ENCODE data around the gene ROPN1L. TPM values are rescaled to one million over a fixed set of nuclear protein-coding genes. Genes with fewer than 3 reads are reported as not detected.

Gene ROPN1L
- total and polyA plus RNA-seq, 2 of the 8 experiments (the other 6 are each of a cell fraction or from before 2014, with no cell fraction given): 0.24 to 0.73 TPM

DNA sequence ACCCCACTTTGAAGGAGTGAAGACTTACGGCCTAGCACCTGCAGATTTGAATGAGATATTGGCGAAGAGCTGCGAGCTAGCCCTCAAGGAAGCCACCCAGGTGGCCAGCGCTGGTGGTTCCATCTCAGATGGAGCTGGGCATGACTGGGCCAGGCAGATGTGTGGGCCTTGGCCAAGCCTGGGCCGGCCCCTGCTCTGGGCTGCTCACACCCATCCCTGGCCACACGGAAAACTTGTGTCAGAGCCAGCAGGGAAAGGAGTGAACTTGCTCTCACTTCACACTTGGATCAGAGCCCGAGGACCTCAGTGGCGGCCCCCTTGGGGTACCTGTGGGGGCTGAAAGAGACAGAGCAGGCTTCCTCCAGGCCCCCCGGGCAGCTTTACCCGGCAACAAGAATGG lies 44.2 kb downstream of the ROPN1L start:
- Histone ChIP-seq H3K27ac (ENCODE audit: low read depth, low read length) (no peak overlapping the region), H3K27me3 (replicated peaks in 1 of 4; ENCODE audit: control insufficient read depth in 3 of 4, extremely low read depth in 1 of 4, insufficient read depth in 3 of 4, low read length in 3 of 4) (no peaks in the 10 kb centered on the region), H4K20me1 (replicated peaks in 1 of 2; ENCODE audit: control insufficient read depth in 1 of 2, insufficient read depth in 2 of 2, low read length in 2 of 2) (no peaks in the 10 kb centered on the region), H3K79me2 (ENCODE audit: control insufficient read depth in 1 of 2, insufficient read depth in 2 of 2, low read length in 2 of 2) (no peaks in the 10 kb centered on the region), H3K4me3 (ENCODE audit: extremely low read depth in 1 of 4, insufficient read depth in 2 of 4, low read depth in 3 of 4, low read length in 4 of 4) (no peak overlapping the region), H3K18ac (ENCODE audit: extremely low read depth, low read length) (no peak overlapping the region), H3K56ac (replicated peaks; ENCODE audit: insufficient read length, low read depth, low read length) (no peak overlapping the region), H3K14ac (ENCODE audit: insufficient read length) (no peak overlapping the region), H3K4me1 (replicated peaks in 1 of 4; ENCODE audit: control insufficient read depth in 3 of 4, insufficient read depth in 4 of 4, low read length in 3 of 4) (peaks cover 4 to 11% (median 7%) of the 10 kb centered on the region in 4 experiments; a peak in 4 of 7 replicates), H3K23me2 (ENCODE audit: low read depth, low read length) (no peaks in the 10 kb centered on the region), H2AFZ (ENCODE audit: low read length) (no peak overlapping the region), H2BK120ac (replicated peaks; ENCODE audit: low read depth, low read length) (no peak overlapping the region), H2BK15ac (ENCODE audit: low read length) (no peak overlapping the region), H3K4ac (replicated peaks; ENCODE audit: insufficient read length, low read depth, low read length) (no peak overlapping the region), H2BK5ac (ENCODE audit: low read depth, low read length) (no peak overlapping the region), H2AK5ac (ENCODE audit: low read depth, low read length) (no peak overlapping the region), H3K9ac (replicated peaks in 1 of 4; ENCODE audit: extremely low read depth in 1 of 4, low read depth in 3 of 4, low read length in 3 of 4) (no peak overlapping the region), H2BK20ac (ENCODE audit: low read length) (no peak overlapping the region), H3K4me2 (ENCODE audit: insufficient read depth in 1 of 2, low read depth in 2 of 2, low read length in 2 of 2) (no peak overlapping the region), H3K23ac (ENCODE audit: insufficient read length) (no peak overlapping the region), H4K5ac (ENCODE audit: insufficient read length, low read depth, low read length) (no peak overlapping the region), H2BK12ac (ENCODE audit: low read depth, low read length) (no peak overlapping the region), H3K36me3 (ENCODE audit: control insufficient read depth in 2 of 4, insufficient read depth in 4 of 4, low read length in 3 of 4) (no peaks in the 10 kb centered on the region), H3K9me3 (ENCODE audit: insufficient read depth in 2 of 2, low read depth in 1 of 2, low read length in 1 of 2) (no peaks in the 10 kb centered on the region), H4K91ac (replicated peaks; ENCODE audit: insufficient read length, low read length) (no peak overlapping the region), H3K79me1 (ENCODE audit: low read depth, low read length) (no peaks in the 10 kb centered on the region), H4K8ac (ENCODE audit: extremely low read depth, insufficient read depth, low read length) (peak overlapping the region; percentile 43; the same call in 1 of the 2 replicates)
- DNase-seq (ENCODE audit: low read depth in 1 of 2, low spot score in 2 of 2) (no peak), FAIRE-seq (no peak)
- TF ChIP-seq RFX5 (IDR thresholded peaks at IDR 0.05; ENCODE audit: borderline replicate concordance, low read depth, low read length): no peak
- 92% methylated on average over 6 of the region's 10 CpGs; no CpG with 5 or more reads in 1 of the 2 experiments for WGBS, 2 experiments (ENCODE audit: extremely low coverage in 1 of 2, insufficient coverage in 1 of 2, insufficient read length in 1 of 2, insufficient replicate concordance in 2 of 2, low coverage in 1 of 2, low lambda C conversion rate in 2 of 2, missing lambda C conversion rate in 1 of 2)
- POLR2A ChIA-PET (ENCODE audit: partially characterized antibody): interaction anchor here (0.9 kb wide), 1 partner anchor 233 kb away, joined by 3 read pairs; no protein-coding TSS in a partner anchor
- CTCF ChIA-PET (ENCODE audit: partially characterized antibody): interaction anchor here (6.9 kb wide), 1 partner anchor 15 kb away, joined by 80 read pairs; no protein-coding TSS in a partner anchor

All from H1 (cell line).